ENCODE results near the gene CLN6. TPM values are rescaled to one million over a fixed set of nuclear protein-coding genes. Genes with fewer than 3 reads are reported as not detected.
A peak's percentile ranks its signal among the peaks of the same experiment; 100 is the strongest.

The CLN6 gene
- total and polyA plus RNA-seq, 2 of the 4 experiments (the other 2 are of a cell fraction) = 6.5 to 31.9 TPM

- no peaks in the 10 kb centered on the region for H3K27me3 ChIP-seq (ENCODE audit: control insufficient read depth, insufficient read depth, low read length)
- peak overlapping the region; percentile 98 for H3K4me2 ChIP-seq (ENCODE audit: low read depth, low read length)
- H3K4ac ChIP-seq (ENCODE audit: low read depth, low read length) = peak overlapping the region; percentile 94
- H4K8ac ChIP-seq (ENCODE audit: low read depth in 2 of 2, low read length in 2 of 2) = peak overlapping the region; percentile 95 to 99; a peak in 3 of 4 replicates
- no TSS peak for BruUV-seq (replicated peaks)
- H3K14ac ChIP-seq (replicated peaks; ENCODE audit: low read depth, low read length) = peak overlapping the region; percentile 97
- peak overlapping the region; percentile 85 for H3K56ac ChIP-seq (ENCODE audit: extremely low read depth, insufficient read depth, low read length)
- peaks cover 29% of the 10 kb centered on the region for H3K4me1 ChIP-seq (ENCODE audit: control insufficient read depth, insufficient read depth, low read length)
- H3K9me1 ChIP-seq (ENCODE audit: insufficient read depth, low read length) = peaks cover 15% of the 10 kb centered on the region
- peak overlapping the region; percentile 87 for H3K9ac ChIP-seq (ENCODE audit: low read depth, low read length)
- H3K36me3 ChIP-seq (ENCODE audit: control insufficient read depth, insufficient read depth, low read length) = peaks cover 2% of the 10 kb centered on the region; the same call in 1 of the 2 replicates
- H4K5ac ChIP-seq (ENCODE audit: low read depth, low read length) = peak overlapping the region; percentile 17
- H2AFZ ChIP-seq (replicated peaks; ENCODE audit: low read length, poor library complexity) = peak overlapping the region; percentile 99
- H3K4me3 ChIP-seq (ENCODE audit: insufficient read depth, low read depth, low read length) = peak overlapping the region; percentile 86
- peaks cover 16 to 59% of the 10 kb centered on the region in 2 experiments for H3K79me1 ChIP-seq (ENCODE audit: low read depth in 1 of 2, low read length in 2 of 2)
- dilution Hi-C loops (cut with HindIII; ENCODE audit: low sequenced_read_pairs, unreplicated experiment) = no loop called here
- no peaks in the 10 kb centered on the region for H3K9me3 ChIP-seq (ENCODE audit: control insufficient read depth, insufficient read depth, low read length)
- H2AK5ac ChIP-seq (ENCODE audit: low read depth, low read length) = peak overlapping the region; percentile 95
- peak overlapping the region; percentile 71 for H2BK120ac ChIP-seq (ENCODE audit: low read depth, low read length)
- H3K27ac ChIP-seq (ENCODE audit: insufficient read depth, low read length) = peak overlapping the region; percentile 98
- H3K23ac ChIP-seq (ENCODE audit: low read depth, low read length) = peak overlapping the region; percentile 96
- peak overlapping the region; percentile 56 for H3K18ac ChIP-seq (ENCODE audit: low read depth, low read length)
- peak overlapping the region; percentile 70; the same call in 1 of the 2 replicates for H4K91ac ChIP-seq (ENCODE audit: insufficient read depth, low read depth, low read length)
- peaks cover 49% of the 10 kb centered on the region for H4K20me1 ChIP-seq (ENCODE audit: insufficient read depth, low read length)
- in situ Hi-C loops (cut with MboI; ENCODE audit: low sequenced_read_pairs) = no loop called here
- H2AK9ac ChIP-seq (replicated peaks; ENCODE audit: low read depth, low read length, poor library complexity) = peak overlapping the region; percentile 96
- POLR2A ChIA-PET (ENCODE audit: unreplicated experiment) = interaction anchor here (0.8 kb wide), 1 partner anchor 120 kb away, joined by 5 read pairs; no protein-coding TSS in a partner anchor
- peak overlapping the region; percentile 97 for H2BK5ac ChIP-seq (ENCODE audit: low read depth, low read length, poor library complexity, severe bottlenecking)
- ATAC-seq (ENCODE audit: low read depth) (no peak), DNase-seq (no peak)
- WGBS, 2 experiments (ENCODE audit: extremely low coverage in 2 of 2, insufficient read length in 1 of 2) = 1% methylated on average over 22 of the region's 22 CpGs; no CpG with 5 or more reads in 1 of the 2 experiments
- H2BK20ac ChIP-seq (ENCODE audit: low read depth, low read length) = no peak overlapping the region
- CTCF ChIA-PET = no interaction called here
- H2BK15ac ChIP-seq (ENCODE audit: low read depth, low read length) = peak overlapping the region; percentile 43; the same call in 1 of the 3 replicates
- TF ChIP-seq RAD21 (IDR thresholded peaks at IDR 0.05; ENCODE audit: low read length) (0 out of 2 replicates have a peak, but pooled peaks have one; percentile 13), CTCF (conservative IDR thresholded peaks at IDR 0.05; ENCODE audit: low read depth, low read length) (peak; percentile 42), MAFK (IDR thresholded peaks at IDR 0.05; ENCODE audit: low read depth, low read length) (no peak), CHD1 (IDR thresholded peaks at IDR 0.05; ENCODE audit: low read depth, low read length) (no peak)
- intact Hi-C loops (cut with micrococcal nuclease) = no loop called here
Measured at GRCh38 chr15:68278345-68278594, 48.7 kb upstream of the CLN6 start.
